SK-N-SH treated with all-trans-retinoic acid at 6 μM for 48 hours (cell line): ENCODE results near the gene TGM5.
A peak's percentile ranks its signal among the peaks of the same experiment; 100 is the strongest.

Source experiments
- ATAC-seq: fragments of 200-7000 bp; cut with Tn5 transposase; 3 replicates; pipeline ENCODE4 v1.9.1; 2020; ENCODE audit warnings: mild to moderate bottlenecking, moderate library complexity
- ARNTL ChIP-seq: fragments of 450-650 bp; formaldehyde crosslinking; IDR thresholded peaks from 2 replicates; pipeline ENCODE4 v1.5.0; 2020; ENCODE audit warnings: low read depth, mild to moderate bottlenecking, moderate library complexity, borderline replicate concordance
- BACH2 ChIP-seq: fragments of 250-450 bp; sonication (Bioruptor Pico); IDR thresholded peaks from 2 replicates; pipeline ENCODE4 v1.9.0; 2021; ENCODE audit warnings: mild to moderate bottlenecking, borderline replicate concordance
- CREB5 ChIP-seq: fragments of 250-450 bp; sonication (Bioruptor Pico); IDR thresholded peaks from 2 replicates; pipeline ENCODE4 v1.5.1; 2020; ENCODE audit warnings: low read depth, mild to moderate bottlenecking, moderate library complexity
- ESRRG ChIP-seq: fragments of 250-450 bp; sonication (Bioruptor Pico); IDR thresholded peaks from 2 replicates; pipeline ENCODE4 v1.6.1; 2021; ENCODE audit warnings: mild to moderate bottlenecking
- ISL1 ChIP-seq: fragments of 250-450 bp; sonication (Bioruptor Pico); IDR thresholded peaks from 2 replicates; pipeline ENCODE4 v2.1.2; 2022; ENCODE audit warnings: mild to moderate bottlenecking, moderate library complexity
- OSR1 ChIP-seq: fragments of 250-450 bp; sonication (Bioruptor Pico); IDR thresholded peaks from 2 replicates; pipeline ENCODE4 v1.8.0; 2022; ENCODE audit warnings: moderate library complexity, mild to moderate bottlenecking, inconsistent platforms
- SNAI2 ChIP-seq: fragments of 250-450 bp; sonication (Bioruptor Pico); IDR thresholded peaks from 2 replicates; pipeline ENCODE4 v1.5.0; 2020; ENCODE audit warnings: mild to moderate bottlenecking, moderate library complexity
- TCF4 ChIP-seq: fragments of 250-450 bp; sonication (Bioruptor Pico); IDR thresholded peaks from 2 replicates; pipeline ENCODE4 v1.8.0; 2021; ENCODE audit warnings: mild to moderate bottlenecking, moderate library complexity, borderline replicate concordance
- TOX ChIP-seq: fragments of 250-450 bp; sonication (Bioruptor Pico); IDR thresholded peaks from 2 replicates; pipeline ENCODE4 v1.8.0; 2021; ENCODE audit warnings: mild to moderate bottlenecking, moderate library complexity, borderline replicate concordance
- ZFP3 ChIP-seq: fragments of 250-450 bp; sonication (Bioruptor Pico); IDR thresholded peaks from 2 replicates; pipeline ENCODE4 v1.5.0; 2020; ENCODE audit warnings: mild to moderate bottlenecking, moderate library complexity
- ZNF565 ChIP-seq: fragments of 450-650 bp; formaldehyde crosslinking; conservative IDR thresholded peaks from 2 replicates; pipeline ENCODE4 v1.5.0; 2020; ENCODE audit warnings: low read depth, mild to moderate bottlenecking, moderate library complexity
- ZNF70 ChIP-seq: fragments of 450-650 bp; formaldehyde crosslinking; IDR thresholded peaks from 2 replicates; pipeline ENCODE4 v1.5.0; 2020; ENCODE audit warnings: mild to moderate bottlenecking, moderate library complexity
- ZNF8 ChIP-seq: fragments of 450-650 bp; formaldehyde crosslinking; IDR thresholded peaks from 2 replicates; pipeline ENCODE4 v1.5.0; 2020; ENCODE audit warnings: mild to moderate bottlenecking, moderate library complexity
- TF ChIP-seq, protein P1 (sequence below): fragments of 250-450 bp; sonication (Bioruptor Pico); IDR thresholded peaks from 2 replicates; pipeline ENCODE4 v1.5.0; 2020; ENCODE audit warnings: mild to moderate bottlenecking, moderate library complexity
- TF ChIP-seq, protein P2 (sequence below): fragments of 250-450 bp; sonication (Bioruptor Pico); IDR thresholded peaks from 2 replicates; pipeline ENCODE4 v1.8.0; 2021; ENCODE audit warnings: low read depth, mild to moderate bottlenecking, moderate library complexity, borderline replicate concordance

Gene TGM5

DNA sequence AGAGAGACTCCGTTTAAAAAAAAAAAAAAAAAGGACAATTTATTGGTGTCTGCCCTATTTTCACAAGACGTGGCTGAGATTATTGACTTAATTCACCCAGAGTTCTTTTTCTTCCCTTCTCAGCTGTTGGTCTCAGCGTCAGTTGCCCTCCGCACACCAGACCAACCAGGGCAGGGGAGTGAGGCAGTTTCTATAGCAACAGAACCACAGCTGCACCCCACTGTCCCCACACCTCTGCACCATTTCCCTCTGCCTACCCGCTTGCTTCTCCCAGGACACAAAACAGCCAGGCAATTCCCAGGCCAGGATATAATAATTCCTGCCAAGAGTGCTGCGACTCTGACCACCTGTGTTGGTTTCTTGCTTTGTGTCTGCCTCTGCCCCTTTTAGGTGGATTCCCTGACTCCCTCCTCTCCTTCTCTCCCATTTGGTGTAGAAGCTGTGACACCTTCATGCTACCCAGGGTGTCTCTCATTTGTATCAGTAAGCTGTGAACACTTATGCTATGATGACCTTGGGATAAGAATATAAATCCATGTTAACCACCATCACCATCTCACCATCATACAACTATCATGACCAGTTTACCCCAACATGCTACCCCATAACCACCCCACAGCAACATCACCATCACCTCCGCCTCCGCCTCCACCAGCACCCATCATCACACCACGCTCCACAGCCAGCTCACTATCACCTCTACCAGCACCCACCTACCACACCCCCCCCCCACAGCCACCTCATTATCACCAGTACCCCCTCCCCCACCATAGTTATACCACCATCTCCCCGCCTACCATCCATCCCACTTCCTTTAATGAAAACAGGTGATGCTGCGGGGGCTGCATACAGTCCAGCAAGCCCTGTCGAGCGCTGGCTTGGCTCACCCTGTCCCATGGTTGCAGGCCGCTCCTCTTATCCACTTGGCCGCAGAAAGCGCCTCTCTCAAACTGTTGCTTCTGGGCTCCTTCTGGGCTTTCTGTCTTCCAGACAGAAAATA lies 46.5 kb downstream of the TGM5 start:
- no peak for ATAC-seq
- TF ChIP-seq OSR1 (CRISPR knock-in tag) (no peak), CREB5 (CRISPR knock-in tag) (no peak), ZNF565 (CRISPR knock-in tag) (no peak), ESRRG (CRISPR knock-in tag) (no peak), TOX (CRISPR knock-in tag) (no peak), SNAI2 (CRISPR knock-in tag) (no peak), ZNF8 (no peak), ISL1 (CRISPR knock-in tag) (no peak), ARNTL (no peak), BACH2 (CRISPR knock-in tag) (no peak), ZFP3 (CRISPR knock-in tag) (no peak), ZNF70 (CRISPR knock-in tag) (no peak)

DNA sequence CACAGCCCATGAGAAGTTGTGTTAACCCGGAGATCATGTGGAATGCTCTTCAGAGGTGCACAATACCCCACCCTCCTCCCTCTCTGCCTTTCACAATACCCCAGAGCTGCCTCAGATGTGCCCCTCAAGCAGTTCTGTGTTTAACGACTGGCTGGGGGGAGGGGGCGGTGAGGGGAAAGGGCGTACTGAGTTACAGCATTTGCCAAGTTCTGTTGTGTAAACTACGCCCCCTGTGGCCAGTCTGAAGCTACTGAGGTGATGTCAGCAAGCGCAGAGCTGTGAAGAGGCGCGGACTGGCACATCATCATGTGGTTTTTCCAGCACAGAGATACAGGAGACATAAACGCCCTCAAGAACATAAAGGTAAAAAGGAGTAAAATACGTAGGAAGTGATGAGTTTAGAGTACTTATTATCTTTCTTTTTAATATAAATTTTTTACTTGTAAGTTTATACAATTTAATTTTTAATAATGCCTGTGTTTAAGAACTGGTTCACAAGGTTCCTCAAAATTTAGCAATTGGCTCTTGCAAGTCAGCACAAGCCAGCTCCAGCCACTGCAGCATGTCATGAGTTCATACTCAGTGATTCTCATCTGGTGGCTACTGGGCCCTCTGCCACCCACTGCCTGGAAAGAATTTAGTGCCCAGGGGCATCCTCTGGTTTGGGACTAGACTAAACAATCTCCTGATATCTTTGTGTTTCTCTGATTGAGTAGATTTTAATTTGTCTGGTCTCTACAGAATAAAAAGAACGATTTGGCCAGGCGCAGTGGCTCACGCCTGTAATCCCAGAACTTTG lies 47.6 kb downstream of the TGM5 start:
- peak; percentile 41; the same call in 1 of the 3 replicates for ATAC-seq
- no peak for TF ChIP-seq TOX (CRISPR knock-in tag)
- TF ChIP-seq, protein P1, sequence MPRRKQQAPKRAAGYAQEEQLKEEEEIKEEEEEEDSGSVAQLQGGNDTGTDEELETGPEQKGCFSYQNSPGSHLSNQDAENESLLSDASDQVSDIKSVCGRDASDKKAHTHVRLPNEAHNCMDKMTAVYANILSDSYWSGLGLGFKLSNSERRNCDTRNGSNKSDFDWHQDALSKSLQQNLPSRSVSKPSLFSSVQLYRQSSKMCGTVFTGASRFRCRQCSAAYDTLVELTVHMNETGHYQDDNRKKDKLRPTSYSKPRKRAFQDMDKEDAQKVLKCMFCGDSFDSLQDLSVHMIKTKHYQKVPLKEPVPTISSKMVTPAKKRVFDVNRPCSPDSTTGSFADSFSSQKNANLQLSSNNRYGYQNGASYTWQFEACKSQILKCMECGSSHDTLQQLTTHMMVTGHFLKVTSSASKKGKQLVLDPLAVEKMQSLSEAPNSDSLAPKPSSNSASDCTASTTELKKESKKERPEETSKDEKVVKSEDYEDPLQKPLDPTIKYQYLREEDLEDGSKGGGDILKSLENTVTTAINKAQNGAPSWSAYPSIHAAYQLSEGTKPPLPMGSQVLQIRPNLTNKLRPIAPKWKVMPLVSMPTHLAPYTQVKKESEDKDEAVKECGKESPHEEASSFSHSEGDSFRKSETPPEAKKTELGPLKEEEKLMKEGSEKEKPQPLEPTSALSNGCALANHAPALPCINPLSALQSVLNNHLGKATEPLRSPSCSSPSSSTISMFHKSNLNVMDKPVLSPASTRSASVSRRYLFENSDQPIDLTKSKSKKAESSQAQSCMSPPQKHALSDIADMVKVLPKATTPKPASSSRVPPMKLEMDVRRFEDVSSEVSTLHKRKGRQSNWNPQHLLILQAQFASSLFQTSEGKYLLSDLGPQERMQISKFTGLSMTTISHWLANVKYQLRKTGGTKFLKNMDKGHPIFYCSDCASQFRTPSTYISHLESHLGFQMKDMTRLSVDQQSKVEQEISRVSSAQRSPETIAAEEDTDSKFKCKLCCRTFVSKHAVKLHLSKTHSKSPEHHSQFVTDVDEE, result 0 out of 2 replicates have a peak, but pooled peaks have one; percentile 25

DNA sequence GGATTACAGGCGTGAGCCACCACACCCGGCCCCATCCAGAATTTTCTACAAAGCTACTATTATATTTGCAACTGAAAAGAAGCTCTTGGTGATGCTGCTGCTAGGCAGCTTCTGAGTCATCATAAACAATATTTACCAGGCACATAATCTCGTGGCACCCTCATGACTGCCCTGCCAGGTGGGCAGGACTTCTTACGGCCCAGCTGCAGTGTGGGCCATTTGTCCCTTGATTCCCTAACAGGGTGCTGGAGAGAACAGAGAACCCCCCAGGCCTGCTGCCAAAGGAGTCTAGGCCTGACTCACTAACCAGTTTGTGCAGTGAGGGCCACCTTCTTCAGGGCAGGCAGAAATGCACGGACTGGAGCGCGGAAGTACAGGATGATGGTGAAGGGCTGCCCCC lies 50.8 kb downstream of the TGM5 start:
- TF ChIP-seq ZNF565 (CRISPR knock-in tag), result no peak
- TF ChIP-seq, protein P2, sequence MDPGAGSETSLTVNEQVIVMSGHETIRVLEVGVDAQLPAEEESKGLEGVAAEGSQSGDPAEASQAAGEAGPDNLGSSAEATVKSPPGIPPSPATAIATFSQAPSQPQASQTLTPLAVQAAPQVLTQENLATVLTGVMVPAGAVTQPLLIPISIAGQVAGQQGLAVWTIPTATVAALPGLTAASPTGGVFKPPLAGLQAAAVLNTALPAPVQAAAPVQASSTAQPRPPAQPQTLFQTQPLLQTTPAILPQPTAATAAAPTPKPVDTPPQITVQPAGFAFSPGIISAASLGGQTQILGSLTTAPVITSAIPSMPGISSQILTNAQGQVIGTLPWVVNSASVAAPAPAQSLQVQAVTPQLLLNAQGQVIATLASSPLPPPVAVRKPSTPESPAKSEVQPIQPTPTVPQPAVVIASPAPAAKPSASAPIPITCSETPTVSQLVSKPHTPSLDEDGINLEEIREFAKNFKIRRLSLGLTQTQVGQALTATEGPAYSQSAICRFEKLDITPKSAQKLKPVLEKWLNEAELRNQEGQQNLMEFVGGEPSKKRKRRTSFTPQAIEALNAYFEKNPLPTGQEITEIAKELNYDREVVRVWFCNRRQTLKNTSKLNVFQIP (CRISPR knock-in tag), result no peak
- TF ChIP-seq TOX (CRISPR knock-in tag), result no peak
- no peak for TF ChIP-seq ESRRG (CRISPR knock-in tag)
- no peak for TF ChIP-seq ZNF70 (CRISPR knock-in tag)
- TF ChIP-seq, protein P1, result no peak
- TF ChIP-seq TCF4 (CRISPR knock-in tag), result no peak
- peak; percentile 20; the same call in 1 of the 3 replicates for ATAC-seq
